Transverse colon (tissue), 4 donors: ENCODE results near the gene GTPBP2. TPM values are rescaled to one million over a fixed set of nuclear protein-coding genes. Genes with fewer than 3 reads are reported as not detected.
"Not testable (repeated sequence)": the region's sequence is repeated elsewhere in the genome, so short reads cannot be mapped to it uniquely, and the experiment has no call there.

Experiments used
- DNase-seq: peaks from one replicate; pipeline ENCODE4 v3.0.0-alpha.2; 2019
- H3K27ac ChIP-seq, 4 donors: fragments of 200-600 bp; sonication (generic); 2 replicates each; pipeline ENCODE4 v1.5.1; 2016 to 2018; ENCODE audit warnings: inconsistent platforms in 4 of 4
- H3K27me3 ChIP-seq: fragments of 200-600 bp; sonication (generic); 2 replicates; pipeline ENCODE4 v1.5.1; 2017; ENCODE audit warnings: inconsistent platforms
- H3K36me3 ChIP-seq, 4 donors: fragments of 200-600 bp; sonication (generic); 2 replicates each; pipeline ENCODE4 v1.5.1; 2017 to 2019; ENCODE audit warnings: inconsistent platforms in 4 of 4
- H3K4me1 ChIP-seq, 4 donors: fragments of 200-600 bp; sonication (generic); 2 replicates each; pipeline ENCODE4 v1.5.1; 2017 to 2020; ENCODE audit warnings: inconsistent platforms in 4 of 4
- H3K4me3 ChIP-seq, 4 donors: fragments of 200-600 bp; sonication (generic); 1 replicate in 1 of 4; 2 replicates in 3 of 4; pipeline versions ENCODE4 v1.5.1 to v1.6.1; 2017 to 2019; ENCODE audit warnings: inconsistent platforms in 4 of 4
- H3K9me3 ChIP-seq, 2 donors: fragments of 200-600 bp; sonication (generic); 2 replicates each; pipeline ENCODE4 v1.5.1; 2017 to 2019; ENCODE audit warnings: inconsistent platforms in 2 of 2
- CTCF ChIP-seq, 5 experiments: fragments of 200-600 bp in 3 of 5; fragments of 450-650 bp in 2 of 5; sonication (generic) in 3 of 5; IDR thresholded peaks; 1 replicate in 2 of 5; 2 replicates in 3 of 5; pipeline ENCODE4 v1.5.1; 2016 to 2017; ENCODE audit warnings: antibody characterized with exemption in 5 of 5, inconsistent platforms in 3 of 5, mild to moderate bottlenecking in 2 of 5, moderate library complexity in 1 of 5
- EP300 ChIP-seq: sonication (generic); formaldehyde crosslinking; IDR thresholded peaks from one replicate; pipeline ENCODE4 v1.6.1; 2017; ENCODE audit warnings: antibody characterized with exemption, low read depth
- POLR2A ChIP-seq: fragments of 450-650 bp; IDR thresholded peaks from one replicate; pipeline ENCODE4 v1.6.1; 2016; ENCODE audit warnings: antibody characterized with exemption, mild to moderate bottlenecking, moderate library complexity
- POLR2AphosphoS5 ChIP-seq, 3 donors: sonication (generic); formaldehyde crosslinking; IDR thresholded peaks; one replicate each; pipeline ENCODE4 v1.6.1; 2016; ENCODE audit warnings: antibody characterized with exemption in 3 of 3
- WGBS, 2 donors: methylation state at CpG; one replicate each; pipeline ENCODE4 v1.1.5; 2018; ENCODE audit warnings: low coverage in 1 of 2; 5-methylcytosine and 5-hydroxymethylcytosine counted together
- in situ Hi-C, 4 donors: fragments of 200-750 bp; cut with MboI; loops; one replicate each; pipeline versions ENCODE4 v1.15.0 to v1.15.1; 2017; ENCODE audit warnings: low sequenced_read_pairs in 3 of 4, low pct_ligation_motif_present in 1 of 4, low pct_unique_long_range_greater_than_20kb in 1 of 4
- intact Hi-C: fragments of 100-400 bp; cut with DNase I; formaldehyde crosslinking; loops from one replicate; pipeline ENCODE4 v1.15.1; 2023; ENCODE audit warnings: low total_unique reads
- total RNA-seq, 4 donors: library from RNA; depleted of rRNA; stranded (reverse); fragments of >200 nt; gene quantifications; one replicate each; pipeline ENCODE4 v1.1.0, GENCODE V29; 2016

GTPBP2 gene
- total RNA-seq, 4 donors from 2014 or later = 83.7 to 115 (median 86.8) TPM

DNA sequence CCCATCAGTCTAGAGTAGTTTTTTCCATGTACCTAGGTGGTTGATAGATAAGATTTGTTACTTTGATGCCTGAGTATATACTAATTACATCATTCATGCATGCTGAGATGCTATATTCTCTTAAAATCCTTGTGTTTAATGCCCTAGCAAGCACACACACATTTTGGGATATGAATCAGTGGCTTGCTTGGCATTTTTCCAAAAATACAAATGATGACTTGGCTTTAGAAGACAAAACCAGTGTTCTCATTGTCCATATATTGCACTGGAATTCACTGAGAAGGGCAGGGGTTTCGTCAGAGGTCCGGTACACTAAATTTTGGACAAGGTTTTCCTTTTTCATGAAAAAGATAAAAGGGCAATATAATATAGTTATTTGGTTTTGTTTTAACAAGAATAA is 24.9 kb downstream of the GTPBP2 start:
- Histone ChIP-seq H3K27ac (no peak overlapping the region), H3K4me3 (no peak overlapping the region), H3K4me1 (peaks cover 0 to 3% (median 0%) of the 10 kb centered on the region in 4 donors), H3K36me3 (peaks cover 0 to 32% (median 8%) of the 10 kb centered on the region in 4 donors), H3K9me3 (no peaks in the 10 kb centered on the region), H3K27me3 (no peaks in the 10 kb centered on the region)
- 89 to 94% methylated on average over 2 of the region's 2 CpGs for whole genome bisulfite sequencing, 2 donors
- no peak for DNase-seq
- intact Hi-C loops = no loop called here
- in situ Hi-C loops = loop anchor here in 1 of 4 donors (25.0 kb wide), 1 partner anchor 483 kb away; no protein-coding TSS in a partner anchor
- no peak for TF ChIP-seq EP300
- no peak for TF ChIP-seq POLR2A
- no peak for TF ChIP-seq POLR2AphosphoS5 (IDR thresholded peaks at IDR 0.05)
- TF ChIP-seq CTCF (IDR thresholded peaks at IDR 0.05) = no peak

- Histone ChIP-seq H3K27me3 (no peaks in the 10 kb centered on the region), H3K4me1 (no peaks in the 10 kb centered on the region), H3K27ac (no peak overlapping the region), H3K36me3 (peaks cover 0 to 32% (median 8%) of the 10 kb centered on the region in 4 donors), H3K9me3 (no peaks in the 10 kb centered on the region), H3K4me3 (no peak overlapping the region)
- in situ Hi-C loops (loop anchor here in 1 of 4 donors (25.0 kb wide), 1 partner anchor 487 kb away; no protein-coding TSS in a partner anchor), intact Hi-C loops (no loop called here)
- WGBS, 2 donors = 97 to 100% methylated on average over 2 of the region's 2 CpGs
- TF ChIP-seq CTCF (IDR thresholded peaks at IDR 0.05) (no peak), EP300 (no peak), POLR2A (no peak), POLR2AphosphoS5 (IDR thresholded peaks at IDR 0.05) (no peak)
- DNase-seq = no peak
Observed at GRCh38 chr6:43600595-43600994, 28.5 kb downstream of the GTPBP2 start.

- 77 to 86% methylated on average over 1 of the region's 1 CpG for WGBS, 2 donors
- no peak overlapping the region for H3K27ac ChIP-seq
Observed at GRCh38 chr6:43593938-43594337, 35.1 kb downstream of the GTPBP2 start.

DNA sequence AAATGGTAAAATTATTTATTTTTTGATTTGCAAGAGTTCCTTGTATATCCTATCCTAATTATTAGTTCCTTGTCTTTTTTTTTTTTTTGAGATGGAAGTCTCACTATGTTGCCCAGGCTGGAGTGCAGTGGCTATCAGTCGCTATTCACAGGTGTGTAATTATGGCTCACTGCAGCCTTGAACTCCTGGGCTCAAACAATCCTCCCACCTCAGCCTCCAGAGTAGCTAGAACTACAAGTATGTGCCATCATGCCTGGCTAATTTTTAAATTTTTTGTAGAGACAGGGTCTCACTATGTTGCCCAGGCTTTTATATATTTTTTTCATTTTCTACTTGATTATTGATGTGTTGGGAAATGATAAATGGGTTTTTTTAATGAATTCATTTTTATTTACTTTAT is 39.5 kb downstream of the GTPBP2 start:
- in situ Hi-C loops, H3K27ac ChIP-seq, H3K27me3 ChIP-seq, H3K9me3 ChIP-seq, DNase-seq, H3K4me1 ChIP-seq, H3K4me3 ChIP-seq, intact Hi-C loops: not testable (repeated sequence)
- 80 to 94% methylated on average over 1 of the region's 1 CpG for WGBS, 2 donors
- peaks cover 0 to 17% (median 6%) of the 10 kb centered on the region in 4 donors for H3K36me3 ChIP-seq

More at GRCh38 chr6:43593938-43594337, 35.1 kb downstream of the GTPBP2 start:
- no peak for DNase-seq
- Histone ChIP-seq H3K4me3 (no peak overlapping the region), H3K9me3 (no peaks in the 10 kb centered on the region), H3K4me1 (no peaks in the 10 kb centered on the region), H3K27me3 (no peaks in the 10 kb centered on the region), H3K36me3 (peaks cover 0 to 4% (median 0%) of the 10 kb centered on the region in 4 donors)
- in situ Hi-C loops = no loop called here
- no peak for TF ChIP-seq CTCF (IDR thresholded peaks at IDR 0.05)
- TF ChIP-seq EP300 = no peak
- TF ChIP-seq POLR2AphosphoS5 (IDR thresholded peaks at IDR 0.05) = no peak
- TF ChIP-seq POLR2A = no peak
- intact Hi-C loops = no loop called here

DNA sequence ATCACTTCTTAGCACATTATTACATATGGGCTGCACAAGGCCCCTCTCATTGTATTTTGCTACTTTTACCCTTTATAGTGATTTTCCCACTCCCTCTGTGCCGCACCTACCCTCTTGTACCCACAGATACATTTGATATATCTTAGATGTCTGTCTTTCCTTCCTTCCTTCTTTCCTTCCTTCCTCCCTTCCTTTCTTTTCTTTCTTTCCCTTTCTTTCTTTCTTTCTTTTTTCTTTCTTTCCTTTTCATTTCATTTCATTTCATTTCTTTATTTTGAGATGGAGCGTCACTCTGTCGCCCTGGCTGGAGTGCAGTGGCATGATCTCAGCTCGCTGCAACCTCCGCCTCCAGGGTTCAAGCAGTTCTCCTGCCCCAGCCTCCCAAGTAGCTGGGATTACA is 40.9 kb downstream of the GTPBP2 start:
- Histone ChIP-seq H3K4me1 (no peaks in the 10 kb centered on the region), H3K27me3 (no peaks in the 10 kb centered on the region), H3K4me3 (no peak overlapping the region), H3K9me3 (no peaks in the 10 kb centered on the region), H3K36me3 (peaks cover 0 to 29% (median 13%) of the 10 kb centered on the region in 4 donors), H3K27ac (no peak overlapping the region)
- 98 to 100% methylated on average over 1 to 5 of the region's 5 CpGs for WGBS, 2 donors
- in situ Hi-C loops (no loop called here), intact Hi-C loops (no loop called here)
- TF ChIP-seq POLR2A = no peak
- TF ChIP-seq CTCF (IDR thresholded peaks at IDR 0.05) = no peak
- no peak for TF ChIP-seq EP300
- TF ChIP-seq POLR2AphosphoS5 (IDR thresholded peaks at IDR 0.05) = no peak
- no peak for DNase-seq
